Chondrocyte (in vitro differentiated cells): Measurements from ENCODE around the gene ALDH4A1. TPM values are rescaled to one million over a fixed set of nuclear protein-coding genes. Genes with fewer than 3 reads are reported as not detected.

Source experiments
- DNase-seq: peaks from one replicate; pipeline ENCODE4 v3.0.0; 2021; ENCODE audit warnings: mixed read lengths, low spot score
- H3K27ac Mint-ChIP-seq: one replicate; pipeline ENCODE4 v1.8.0; 2021; ENCODE audit warnings: mild to moderate bottlenecking, moderate library complexity, mixed read lengths; ENCODE audit not compliant: unreplicated experiment
- H3K27me3 Mint-ChIP-seq: 2 replicates; pipeline ENCODE4 v1.8.0; 2021; ENCODE audit warnings: low read depth, mixed read lengths
- H3K36me3 Mint-ChIP-seq: 2 replicates; pipeline ENCODE4 v1.8.0; 2021; ENCODE audit warnings: low read depth, mixed read lengths
- H3K4me1 Mint-ChIP-seq: 2 replicates; pipeline ENCODE4 v1.8.0; 2021; ENCODE audit warnings: low read depth, mild to moderate bottlenecking, mixed read lengths
- H3K4me3 Mint-ChIP-seq: one replicate; pipeline ENCODE4 v1.8.0; 2021; ENCODE audit warnings: mild to moderate bottlenecking, moderate library complexity, mixed read lengths; ENCODE audit not compliant: unreplicated experiment
- H3K9me3 Mint-ChIP-seq: 2 replicates; pipeline ENCODE4 v1.8.0; 2021; ENCODE audit warnings: low read depth, mixed read lengths
- total RNA-seq: library from RNA; stranded (reverse); gene quantifications from 3 replicates; pipeline ENCODE4 v1.2.1, GENCODE V29; 2021
- TF ChIP-seq, protein P1 (sequence below): fragments of 200-600 bp; sonication (generic); IDR thresholded peaks from 2 replicates; pipeline ENCODE4 v1.5.0; 2021; ENCODE audit warnings: antibody characterized with exemption, mild to moderate bottlenecking, moderate library complexity

ALDH4A1 gene
- total RNA-seq, 1 donor from 2014 or later, result 14.2 TPM

DNA sequence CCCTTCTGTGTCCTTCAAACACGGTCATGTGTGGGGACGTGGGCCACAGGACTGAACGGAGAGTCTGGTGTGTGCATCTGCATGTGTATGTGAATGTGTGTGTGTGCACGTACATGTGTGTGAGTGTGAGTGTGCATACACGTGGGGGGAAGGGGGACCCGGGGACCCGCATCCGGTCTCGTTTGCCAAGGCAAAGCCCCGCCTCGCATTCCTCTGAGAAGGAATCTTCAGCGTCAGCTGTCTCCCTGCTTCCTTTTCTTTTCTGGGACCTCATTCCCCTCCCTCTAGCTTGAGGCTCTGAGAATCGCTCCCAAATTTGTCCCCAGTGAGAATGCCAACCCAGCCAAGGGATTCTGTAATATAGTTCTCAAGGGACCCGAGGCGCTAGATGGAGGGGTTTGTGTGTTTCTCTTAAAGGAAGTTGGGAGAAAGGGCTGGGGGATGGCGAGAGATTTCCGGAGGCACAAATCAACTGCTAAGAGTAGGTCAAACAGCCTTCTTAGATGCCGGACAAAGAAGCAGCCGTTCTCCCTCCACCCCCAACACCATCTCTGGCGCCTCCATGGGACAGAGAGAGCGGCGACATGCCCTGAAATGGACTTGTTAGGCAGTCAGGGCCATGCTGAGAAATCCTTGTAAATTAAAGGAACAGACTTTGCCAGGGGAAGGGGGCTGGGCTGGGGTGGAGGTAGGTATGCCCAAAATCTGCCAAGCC, 47.5 kb upstream of the ALDH4A1 start:
- H3K27ac Mint-ChIP-seq, result peak overlapping the region; percentile 98
- H3K9me3 Mint-ChIP-seq, result no peaks in the 10 kb centered on the region
- no peaks in the 10 kb centered on the region for H3K36me3 Mint-ChIP-seq
- DNase-seq, result no peak
- TF ChIP-seq, protein P1, sequence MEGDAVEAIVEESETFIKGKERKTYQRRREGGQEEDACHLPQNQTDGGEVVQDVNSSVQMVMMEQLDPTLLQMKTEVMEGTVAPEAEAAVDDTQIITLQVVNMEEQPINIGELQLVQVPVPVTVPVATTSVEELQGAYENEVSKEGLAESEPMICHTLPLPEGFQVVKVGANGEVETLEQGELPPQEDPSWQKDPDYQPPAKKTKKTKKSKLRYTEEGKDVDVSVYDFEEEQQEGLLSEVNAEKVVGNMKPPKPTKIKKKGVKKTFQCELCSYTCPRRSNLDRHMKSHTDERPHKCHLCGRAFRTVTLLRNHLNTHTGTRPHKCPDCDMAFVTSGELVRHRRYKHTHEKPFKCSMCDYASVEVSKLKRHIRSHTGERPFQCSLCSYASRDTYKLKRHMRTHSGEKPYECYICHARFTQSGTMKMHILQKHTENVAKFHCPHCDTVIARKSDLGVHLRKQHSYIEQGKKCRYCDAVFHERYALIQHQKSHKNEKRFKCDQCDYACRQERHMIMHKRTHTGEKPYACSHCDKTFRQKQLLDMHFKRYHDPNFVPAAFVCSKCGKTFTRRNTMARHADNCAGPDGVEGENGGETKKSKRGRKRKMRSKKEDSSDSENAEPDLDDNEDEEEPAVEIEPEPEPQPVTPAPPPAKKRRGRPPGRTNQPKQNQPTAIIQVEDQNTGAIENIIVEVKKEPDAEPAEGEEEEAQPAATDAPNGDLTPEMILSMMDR, result peak; percentile 67
- H3K4me1 Mint-ChIP-seq, result peaks cover 94% of the 10 kb centered on the region
- peak overlapping the region; percentile 61 for H3K4me3 Mint-ChIP-seq
- no peaks in the 10 kb centered on the region for H3K27me3 Mint-ChIP-seq

DNA sequence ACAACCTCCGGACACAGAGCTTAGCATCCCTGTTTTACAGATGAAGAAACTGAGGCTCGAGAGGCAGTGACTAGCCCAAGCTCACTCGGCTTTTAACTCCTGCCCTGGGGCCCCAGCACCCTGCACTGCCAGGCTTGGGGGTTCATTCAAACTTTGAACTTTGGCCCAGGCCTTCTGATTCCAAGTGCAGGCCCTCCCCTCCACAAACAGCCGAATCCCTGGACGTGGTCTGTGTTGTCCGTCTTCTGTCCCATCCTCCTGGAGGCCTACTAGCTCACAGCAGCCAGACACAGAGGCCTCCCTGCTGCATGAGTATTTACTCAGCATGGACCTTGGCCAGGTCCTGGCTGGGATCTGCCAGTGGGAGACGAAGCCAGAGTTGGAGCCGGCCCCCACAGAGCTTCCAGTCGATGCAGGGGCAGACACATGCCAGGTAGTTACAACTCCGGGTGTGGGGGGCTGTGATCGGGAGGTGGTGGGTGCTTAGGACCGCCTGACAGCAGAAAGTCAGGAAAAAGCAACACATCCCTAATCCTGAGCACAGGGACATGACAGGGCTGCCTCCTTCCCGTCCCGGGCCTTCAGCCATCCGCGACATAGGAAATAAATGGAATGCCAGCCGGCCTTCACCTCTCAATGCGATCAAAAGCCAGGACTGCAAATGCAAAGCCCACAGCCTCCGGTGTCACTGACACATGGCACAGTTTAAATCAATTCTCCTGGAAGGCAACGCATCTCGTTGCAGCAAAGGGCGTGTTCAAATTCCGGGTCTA, 46.7 kb upstream of the ALDH4A1 start:
- Mint-ChIP-seq H3K27me3 (no peaks in the 10 kb centered on the region), H3K9me3 (no peaks in the 10 kb centered on the region), H3K27ac (peak overlapping the region; percentile 98), H3K4me1 (peaks cover 91% of the 10 kb centered on the region), H3K36me3 (no peaks in the 10 kb centered on the region), H3K4me3 (peak overlapping the region; percentile 61)
- DNase-seq, result no peak
- TF ChIP-seq, protein P1, result no peak

DNA sequence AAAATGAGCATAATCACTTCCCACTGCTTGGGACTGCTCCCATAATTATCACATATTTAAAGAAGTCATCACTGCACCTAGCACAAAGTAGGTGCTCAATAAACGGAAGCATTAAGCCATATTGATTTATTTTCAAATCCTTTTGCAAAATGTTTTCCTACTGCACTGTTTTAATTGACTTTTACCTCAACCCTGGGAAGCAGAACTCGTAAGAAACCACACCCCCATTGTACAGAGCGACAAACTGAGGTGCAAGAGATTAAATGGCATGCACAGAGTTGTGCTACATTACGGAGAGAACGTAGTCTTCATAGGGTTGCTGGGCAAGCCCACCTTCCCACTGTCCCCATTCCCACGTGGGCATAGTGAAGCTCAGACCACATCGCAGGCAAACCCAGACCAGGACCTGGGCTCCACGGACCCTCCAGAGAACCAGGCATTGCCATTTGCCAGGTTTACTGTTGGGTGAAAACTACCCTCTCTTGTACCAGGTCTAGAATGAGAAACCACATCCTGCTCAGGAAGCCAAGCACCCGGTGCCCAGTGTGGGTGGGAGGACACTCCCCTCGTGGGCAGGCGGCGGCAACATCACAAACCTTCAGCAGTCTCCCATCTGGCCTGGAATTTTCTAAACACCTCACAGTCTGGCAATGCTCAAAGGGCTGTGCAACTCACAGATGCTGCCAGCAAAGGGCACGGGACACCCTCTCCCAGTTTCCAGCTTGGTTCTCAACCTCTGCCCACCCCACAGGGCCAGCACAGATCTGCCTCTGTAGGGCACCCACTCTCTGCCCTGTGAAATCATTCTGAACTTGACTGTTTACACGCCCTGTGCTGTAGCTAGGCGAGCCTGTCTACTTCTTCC, 45.9 kb upstream of the ALDH4A1 start:
- H3K27me3 Mint-ChIP-seq, result no peaks in the 10 kb centered on the region
- H3K4me3 Mint-ChIP-seq, result no peak overlapping the region
- TF ChIP-seq, protein P1, result no peak
- H3K9me3 Mint-ChIP-seq, result no peaks in the 10 kb centered on the region
- peak overlapping the region; percentile 98 for H3K27ac Mint-ChIP-seq
- DNase-seq, result no peak
- H3K36me3 Mint-ChIP-seq, result no peaks in the 10 kb centered on the region
- H3K4me1 Mint-ChIP-seq, result peaks cover 86% of the 10 kb centered on the region

DNA sequence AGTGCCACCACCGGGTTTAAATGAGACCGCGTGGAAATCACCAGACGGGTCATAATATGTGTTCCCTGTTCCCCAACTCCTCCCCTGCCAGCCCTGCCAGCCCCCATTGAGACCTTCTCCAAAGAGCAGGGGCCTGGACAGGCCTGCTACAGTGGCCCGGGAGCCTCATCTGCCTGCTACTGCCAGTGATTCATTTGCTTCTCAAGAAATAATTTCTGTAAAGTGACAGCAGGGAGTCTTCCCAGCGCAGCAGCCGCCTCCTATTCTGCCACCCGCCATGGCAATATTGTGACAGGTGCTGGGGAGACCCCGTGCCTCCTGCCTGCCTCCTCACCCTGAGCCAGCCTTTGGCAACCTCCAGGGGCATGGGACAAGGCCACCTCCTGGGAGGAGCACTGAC, 45.2 kb upstream of the ALDH4A1 start:
- H3K9me3 Mint-ChIP-seq, result no peaks in the 10 kb centered on the region
- no peak overlapping the region for H3K4me3 Mint-ChIP-seq
- H3K27ac Mint-ChIP-seq, result peak overlapping the region; percentile 98
- DNase-seq, result no peak
- H3K27me3 Mint-ChIP-seq, result no peaks in the 10 kb centered on the region
- no peaks in the 10 kb centered on the region for H3K36me3 Mint-ChIP-seq
- TF ChIP-seq, protein P1, result no peak
- H3K4me1 Mint-ChIP-seq, result peaks cover 79% of the 10 kb centered on the region
